RWPE2 (cell line): ENCODE results near the gene TNFRSF1A.
A peak's percentile ranks its signal among the peaks of the same experiment; 100 is the strongest.

ENCODE experiments used
- ATAC-seq: fragments of 200-7000 bp; cut with Tn5 transposase; 3 replicates; pipeline ENCODE4 v1.9.1; 2021; ENCODE audit warnings: low read depth
- DNase-seq: peaks from one replicate; pipeline ENCODE4 v3.0.0-alpha.2; 2020; ENCODE audit warnings: low spot score
- H3K27ac ChIP-seq: fragments of 450-650 bp; 2 replicates; pipeline ENCODE4 v1.5.1; 2017; ENCODE audit warnings: mild to moderate bottlenecking; ENCODE audit not compliant: poor library complexity, severe bottlenecking
- H3K27me3 ChIP-seq: fragments of 250-450 bp; sonication (Bioruptor Pico); 2 replicates; pipeline ENCODE4 v1.5.1; 2021; ENCODE audit warnings: mild to moderate bottlenecking, moderate library complexity; ENCODE audit not compliant: insufficient read depth, poor library complexity, severe bottlenecking
- H3K36me3 ChIP-seq: fragments of 250-450 bp; sonication (Bioruptor Pico); 2 replicates; pipeline ENCODE4 v1.5.1; 2020; ENCODE audit warnings: low read depth, mild to moderate bottlenecking, moderate library complexity
- H3K4me1 ChIP-seq: fragments of 250-450 bp; sonication (Bioruptor Pico); 2 replicates; pipeline ENCODE4 v1.5.1; 2021; ENCODE audit warnings: mild to moderate bottlenecking, moderate library complexity; ENCODE audit not compliant: insufficient read depth, poor library complexity, severe bottlenecking
- H3K4me3 ChIP-seq: fragments of 250-450 bp; sonication (Bioruptor Pico); 2 replicates; pipeline ENCODE4 v1.5.1; 2021; ENCODE audit warnings: mild to moderate bottlenecking, moderate library complexity; ENCODE audit not compliant: severe bottlenecking
- H3K9me3 ChIP-seq: fragments of 250-450 bp; sonication (Bioruptor Pico); 2 replicates; pipeline ENCODE4 v1.5.1; 2021; ENCODE audit warnings: mild to moderate bottlenecking, moderate library complexity; ENCODE audit not compliant: severe bottlenecking
- CTCF ChIP-seq: fragments of 450-650 bp; IDR thresholded peaks from one replicate; pipeline ENCODE4 v1.5.1; 2017; ENCODE audit warnings: mild to moderate bottlenecking, moderate library complexity; ENCODE audit not compliant: poor library complexity, severe bottlenecking

The TNFRSF1A gene

GRCh38 chr12:6363010-6363329 lies 21.1 kb upstream of the TNFRSF1A start:
- peak overlapping the region; percentile 100 for H3K27ac ChIP-seq

GRCh38 chr12:6362403-6362802 lies 20.5 kb upstream of the TNFRSF1A start:
- no peaks in the 10 kb centered on the region for H3K9me3 ChIP-seq
- no peaks in the 10 kb centered on the region for H3K27me3 ChIP-seq
- peak overlapping the region; percentile 100 for H3K27ac ChIP-seq
- no peak for DNase-seq
- H3K4me1 ChIP-seq = peaks cover 47% of the 10 kb centered on the region
- no peak for TF ChIP-seq CTCF
- peaks cover 96% of the 10 kb centered on the region for H3K36me3 ChIP-seq
- no peak for ATAC-seq
- H3K4me3 ChIP-seq = no peak overlapping the region

More at GRCh38 chr12:6363010-6363329, 21.1 kb upstream of the TNFRSF1A start:
- H3K27me3 ChIP-seq = no peaks in the 10 kb centered on the region
- no peaks in the 10 kb centered on the region for H3K9me3 ChIP-seq
- no peak for TF ChIP-seq CTCF
- H3K4me3 ChIP-seq = no peak overlapping the region
- DNase-seq = no peak
- H3K4me1 ChIP-seq = peaks cover 53% of the 10 kb centered on the region
- peaks cover 96% of the 10 kb centered on the region for H3K36me3 ChIP-seq
- ATAC-seq = no peak

GRCh38 chr12:6361834-6362233 lies 20.0 kb upstream of the TNFRSF1A start:
- no peak for TF ChIP-seq CTCF
- Histone ChIP-seq H3K4me1 (peaks cover 41% of the 10 kb centered on the region), H3K27ac (peak overlapping the region; percentile 100)

GRCh38 chr12:6360578-6361490 lies 19.0 kb upstream of the TNFRSF1A start:
- no peaks in the 10 kb centered on the region for H3K27me3 ChIP-seq
- no peak overlapping the region for H3K4me3 ChIP-seq
- ATAC-seq (no peak), DNase-seq (no peak)
- H3K4me1 ChIP-seq = peaks cover 39% of the 10 kb centered on the region
- no peak for TF ChIP-seq CTCF
- H3K36me3 ChIP-seq = peaks cover 96% of the 10 kb centered on the region
- H3K27ac ChIP-seq = peak overlapping the region; percentile 100
- no peaks in the 10 kb centered on the region for H3K9me3 ChIP-seq

More at GRCh38 chr12:6361834-6362233, 20.0 kb upstream of the TNFRSF1A start:
- DNase-seq = peak; percentile 91
- peak; percentile 80 for ATAC-seq
- H3K36me3 ChIP-seq = peaks cover 96% of the 10 kb centered on the region
- no peak overlapping the region for H3K4me3 ChIP-seq
- H3K27me3 ChIP-seq = no peaks in the 10 kb centered on the region
- H3K9me3 ChIP-seq = no peaks in the 10 kb centered on the region

- no peak for ATAC-seq
- H3K27me3 ChIP-seq = no peaks in the 10 kb centered on the region
- H3K4me1 ChIP-seq = peaks cover 34% of the 10 kb centered on the region
- no peak overlapping the region for H3K4me3 ChIP-seq
- H3K9me3 ChIP-seq = no peaks in the 10 kb centered on the region
- DNase-seq = no peak
- H3K36me3 ChIP-seq = peaks cover 96% of the 10 kb centered on the region
- H3K27ac ChIP-seq = peak overlapping the region; percentile 100
- TF ChIP-seq CTCF = no peak
Measured at GRCh38 chr12:6360080-6360571, 18.2 kb upstream of the TNFRSF1A start.
